8988T (cell line): ENCODE results near the gene CLDN10.
"Not testable (repeated sequence)": the region's sequence is repeated elsewhere in the genome, so short reads cannot be mapped to it uniquely, and the experiment has no call there.

Source experiments
- DNase-seq: peaks from one replicate; pipeline ENCODE4 v3.0.0; 2011

The CLDN10 gene

GRCh38 chr13:95541911-95542474 lies 10.5 kb upstream of the CLDN10 start:
- no peak for DNase-seq

GRCh38 chr13:95544293-95544692 lies 8.2 kb upstream of the CLDN10 start:
- no peak for DNase-seq

DNA sequence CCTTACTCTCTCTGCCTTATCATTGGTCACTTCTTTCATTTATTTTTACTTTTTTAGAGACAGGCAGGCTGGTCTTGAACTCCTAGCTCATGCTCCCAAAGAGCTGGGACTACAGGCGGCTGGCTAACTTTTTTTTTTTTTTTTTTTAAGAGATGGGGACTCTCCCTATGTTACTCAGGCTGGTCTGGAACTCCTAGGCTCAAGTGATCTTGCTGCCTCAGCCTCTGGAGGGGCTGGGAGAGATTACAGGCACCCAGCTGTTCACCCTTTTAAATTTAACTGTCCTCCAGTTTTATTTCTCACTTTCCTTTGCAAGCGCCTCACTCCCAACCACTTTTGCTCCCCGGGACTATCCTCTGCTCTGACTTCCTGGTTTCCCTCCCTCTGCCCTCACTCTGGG lies 5.6 kb upstream of the CLDN10 start:
- no peak for DNase-seq

GRCh38 chr13:95547531-95548167 lies 4.9 kb upstream of the CLDN10 start:
- DNase-seq: no peak

- no peak for DNase-seq
Measured at GRCh38 chr13:95552208-95552538, 347 bp upstream of the CLDN10 start.

GRCh38 chr13:95553581-95554385 lies 1.3 kb downstream of the CLDN10 start:
- DNase-seq: no peak

- DNase-seq: no peak
Measured at GRCh38 chr13:95557013-95557412, 4.5 kb downstream of the CLDN10 start.

- DNase-seq: no peak
Measured at GRCh38 chr13:95559100-95559499, 6.6 kb downstream of the CLDN10 start.

DNA sequence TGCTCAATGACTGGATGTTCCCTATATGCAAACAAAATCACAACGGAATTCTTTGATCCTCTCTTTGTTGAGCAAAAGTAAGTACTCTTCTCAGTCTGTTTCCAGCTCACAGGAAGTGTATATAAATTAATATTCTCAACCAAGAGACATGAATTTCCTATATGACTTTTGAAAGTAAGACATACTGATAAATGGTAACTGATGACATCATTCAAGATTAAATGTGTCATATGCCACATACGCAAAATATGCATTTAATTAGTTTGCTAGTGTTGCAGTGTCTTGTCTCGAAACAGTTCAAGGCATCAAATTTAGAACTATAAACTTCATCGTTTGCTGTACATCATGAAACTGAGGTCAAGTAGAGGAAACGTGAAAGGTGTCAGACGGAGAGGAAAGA lies 7.9 kb downstream of the CLDN10 start:
- DNase-seq: no peak

- no peak for DNase-seq
Measured at GRCh38 chr13:95564091-95564490, 11.6 kb downstream of the CLDN10 start.

DNA sequence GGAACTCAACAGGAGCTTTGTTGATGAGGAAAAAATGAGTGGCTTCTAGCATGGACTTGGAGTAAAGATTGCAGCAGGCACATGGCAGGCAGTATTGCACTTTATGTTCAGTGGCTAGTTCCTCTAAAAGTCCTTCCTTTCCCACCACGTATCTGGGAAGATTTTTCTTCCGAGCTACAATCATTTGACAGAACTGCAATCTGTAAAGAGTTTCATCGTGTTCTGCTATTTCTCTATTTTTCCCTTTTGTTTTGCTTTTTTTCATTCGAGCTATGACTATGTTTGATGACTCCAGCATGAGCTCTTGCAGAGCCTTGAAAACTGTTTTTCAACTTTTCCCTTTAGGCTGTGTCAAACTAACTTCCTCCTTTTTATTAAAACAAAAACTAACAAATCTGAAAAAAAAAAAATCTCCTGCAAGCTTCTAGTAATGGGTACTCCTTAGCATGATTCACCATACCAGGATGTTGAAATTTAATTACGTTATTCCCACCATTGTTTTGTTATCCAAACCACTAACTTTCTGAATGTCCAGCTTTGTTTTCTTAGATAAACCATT lies 12.3 kb downstream of the CLDN10 start:
- DNase-seq: no peak

DNA sequence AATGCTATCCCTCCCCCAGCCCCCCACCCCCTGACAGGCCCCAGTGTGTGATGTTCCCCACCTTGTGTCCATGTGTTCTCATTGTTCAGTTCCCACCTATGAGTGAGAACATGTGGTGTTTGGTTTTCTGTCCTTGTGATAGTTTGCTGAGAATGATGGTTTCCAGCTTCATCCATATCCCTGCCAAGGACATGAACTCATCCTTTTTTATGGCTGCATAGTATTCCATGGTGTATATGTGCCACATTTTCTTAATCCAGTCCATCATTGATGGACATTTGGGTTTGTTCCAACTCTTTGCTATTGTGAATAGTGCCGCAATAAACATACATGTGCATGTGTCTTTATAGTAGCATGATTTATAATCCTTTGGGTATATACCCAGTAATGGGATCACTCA lies 13.2 kb downstream of the CLDN10 start:
- not testable (repeated sequence) for DNase-seq

GRCh38 chr13:95568131-95568530 lies 15.6 kb downstream of the CLDN10 start:
- no peak for DNase-seq

- no peak for DNase-seq
Measured at GRCh38 chr13:95570016-95570415, 17.5 kb downstream of the CLDN10 start.

DNA sequence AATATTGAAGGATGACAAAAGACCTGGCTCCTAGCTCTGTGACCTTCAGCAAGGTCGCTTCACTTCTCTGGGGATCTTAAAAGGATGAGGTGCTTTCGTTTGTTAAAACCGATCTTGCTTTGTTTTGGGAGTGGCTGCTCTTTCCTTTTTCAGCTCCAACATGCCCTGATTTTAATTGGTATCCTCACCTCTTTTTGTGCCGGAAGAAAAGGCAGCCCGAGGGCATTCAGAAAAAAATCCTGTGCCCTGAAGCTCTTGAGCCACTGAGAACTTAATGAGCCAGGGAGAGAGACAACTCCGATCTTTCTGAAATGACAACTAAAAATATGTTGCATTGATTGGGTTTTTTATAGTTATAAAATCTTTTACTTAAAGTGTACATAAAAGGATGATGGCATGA lies 19.4 kb downstream of the CLDN10 start:
- DNase-seq: no peak

DNA sequence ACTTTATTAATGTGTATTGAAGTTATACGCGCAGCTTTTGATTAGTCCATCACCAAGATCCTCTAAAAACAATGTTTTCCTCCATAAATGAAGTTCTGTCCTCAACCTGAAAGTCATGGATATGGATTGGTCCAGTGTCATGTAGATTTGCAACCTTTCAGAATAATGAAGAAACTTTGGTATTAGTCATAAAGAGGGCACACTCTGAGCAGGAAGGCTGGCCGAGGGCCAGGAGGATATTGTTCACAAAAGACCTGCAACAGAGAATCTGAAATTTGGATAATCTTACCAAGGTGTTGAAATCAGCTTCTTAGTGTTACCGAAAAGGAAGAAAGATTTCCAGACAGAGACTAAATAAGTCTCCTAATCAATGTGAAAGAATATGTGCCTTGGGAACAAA lies 20.7 kb downstream of the CLDN10 start:
- DNase-seq: no peak

GRCh38 chr13:95579303-95579702 lies 26.8 kb downstream of the CLDN10 start:
- no peak for DNase-seq

DNA sequence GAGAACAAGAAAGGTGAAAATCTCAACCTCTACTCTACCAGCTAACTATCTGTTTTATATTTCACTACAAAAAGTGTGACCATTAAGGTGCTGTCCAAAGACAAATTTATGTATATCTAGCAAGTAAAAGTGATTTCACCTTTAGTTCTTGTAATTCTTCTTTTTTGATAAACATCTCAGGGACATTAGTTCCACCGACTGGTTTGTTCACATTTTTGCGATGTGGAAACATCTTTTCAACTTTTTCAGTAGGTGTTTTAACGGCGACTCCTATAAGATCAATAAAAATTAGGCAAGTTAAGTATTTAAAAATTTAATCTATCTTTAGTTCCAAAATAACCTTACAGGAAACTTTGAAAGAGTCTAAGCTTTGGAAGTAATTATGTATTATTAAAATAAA lies 33.3 kb downstream of the CLDN10 start:
- DNase-seq: no peak

GRCh38 chr13:95588134-95588533 lies 35.6 kb downstream of the CLDN10 start:
- no peak for DNase-seq

DNA sequence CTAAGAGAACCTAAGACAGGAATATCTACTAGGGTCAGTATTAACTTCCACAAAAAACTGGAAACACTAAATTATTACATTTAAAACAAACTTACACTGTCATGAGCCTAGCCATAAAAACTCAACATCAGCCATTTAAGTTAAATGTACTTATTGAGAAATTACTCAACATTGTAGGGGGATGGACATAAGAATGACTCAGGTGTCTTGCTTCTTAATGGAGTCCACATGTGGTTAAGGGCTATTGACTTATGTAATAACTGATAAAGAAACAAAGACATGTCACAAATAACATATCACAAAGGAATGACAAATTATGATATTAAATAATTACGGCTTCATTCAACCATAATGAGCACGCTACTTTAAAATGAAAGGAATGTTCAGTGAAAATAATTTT lies 36.2 kb downstream of the CLDN10 start:
- no peak for DNase-seq

DNA sequence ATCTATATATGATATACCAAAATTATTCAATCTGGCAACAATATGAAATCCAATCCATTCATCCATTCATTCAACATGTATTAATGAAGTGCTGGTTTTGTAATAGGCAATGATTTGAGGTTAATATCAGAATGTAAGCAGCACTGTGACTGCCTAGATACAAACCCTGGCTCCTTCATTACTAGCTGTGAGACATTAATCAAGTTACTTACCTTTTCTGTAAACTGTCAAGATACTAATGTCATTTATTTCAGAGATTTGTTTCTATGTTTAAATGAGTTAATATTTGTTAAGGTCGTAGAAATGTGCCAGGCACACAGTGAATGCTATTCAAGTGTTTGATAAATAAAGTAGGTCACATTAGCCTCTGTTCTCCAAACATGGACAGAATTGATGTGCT lies 40.9 kb downstream of the CLDN10 start:
- DNase-seq: no peak

DNA sequence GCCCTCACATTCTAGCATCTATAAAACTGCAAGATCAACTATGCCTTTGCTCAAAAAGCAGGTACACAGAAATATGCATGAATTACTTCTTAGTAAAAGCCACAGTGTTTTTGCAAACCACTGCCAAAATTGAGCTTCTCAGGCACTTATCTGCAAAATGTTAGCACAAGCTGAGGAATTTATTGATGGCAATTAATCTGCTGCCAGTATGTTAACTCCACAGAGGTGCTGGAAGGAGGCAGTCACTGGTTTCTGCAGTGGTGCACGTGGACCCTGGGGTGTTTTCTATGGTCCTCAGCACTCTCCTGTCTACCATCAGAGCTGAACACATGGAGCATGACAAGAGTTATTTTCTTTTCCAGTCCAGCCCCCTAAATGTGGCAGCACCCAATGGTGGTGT lies 44.2 kb downstream of the CLDN10 start:
- no peak for DNase-seq

DNA sequence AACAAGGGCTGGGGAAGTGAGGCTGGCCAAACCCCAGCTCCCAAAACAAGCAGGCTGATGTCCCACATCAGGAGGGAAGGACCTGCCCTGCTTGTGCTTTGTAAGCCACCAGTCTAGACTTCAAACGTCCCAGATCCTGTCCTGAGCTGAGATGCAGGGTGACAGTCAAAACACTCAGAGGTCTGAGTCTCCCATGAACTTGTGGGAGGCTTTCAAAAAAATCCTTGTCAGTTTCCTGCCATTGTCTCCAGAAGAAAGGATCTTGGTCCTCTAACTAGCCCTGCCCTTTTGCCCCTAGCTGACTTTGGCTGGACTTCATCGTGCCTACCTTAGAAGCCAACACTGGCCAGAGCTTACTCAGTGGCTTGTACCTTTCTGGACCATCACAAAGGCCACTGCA lies 48.7 kb downstream of the CLDN10 start:
- DNase-seq: no peak

GRCh38 chr13:95601906-95602305 lies 49.4 kb downstream of the CLDN10 start:
- DNase-seq: no peak
